ENCODE data around the gene ZPR1. TPM values are rescaled to one million over a fixed set of nuclear protein-coding genes. Genes with fewer than 3 reads are reported as not detected.

Gene ZPR1
- total RNA-seq, 1 donor from 2014 or later = 35.4 TPM

DNA sequence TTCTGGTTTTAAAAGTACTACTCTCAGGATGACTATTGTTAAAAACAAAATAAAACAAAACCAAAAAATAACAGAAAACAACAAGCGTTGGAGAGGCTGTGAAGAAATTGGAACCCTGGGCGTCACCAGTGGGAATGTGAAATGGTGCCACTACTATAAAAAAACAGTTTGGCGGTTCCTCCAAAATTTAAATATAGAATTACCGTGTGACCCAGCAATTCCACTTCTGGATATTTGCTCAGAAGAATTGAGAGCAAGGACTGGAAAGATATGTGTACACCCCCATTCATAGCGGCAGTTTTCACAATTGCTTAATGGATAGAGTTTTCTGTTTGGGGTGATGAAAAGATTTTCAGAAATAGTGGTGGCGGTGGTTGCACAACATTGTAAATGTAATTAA is 26.7 kb upstream of the ZPR1 start:
- no peak for ATAC-seq
- no peaks in the 10 kb centered on the region for H3K9me3 ChIP-seq
- H3K27me3 ChIP-seq (ENCODE audit: low read depth) = no peaks in the 10 kb centered on the region
- TF ChIP-seq, protein P1, sequence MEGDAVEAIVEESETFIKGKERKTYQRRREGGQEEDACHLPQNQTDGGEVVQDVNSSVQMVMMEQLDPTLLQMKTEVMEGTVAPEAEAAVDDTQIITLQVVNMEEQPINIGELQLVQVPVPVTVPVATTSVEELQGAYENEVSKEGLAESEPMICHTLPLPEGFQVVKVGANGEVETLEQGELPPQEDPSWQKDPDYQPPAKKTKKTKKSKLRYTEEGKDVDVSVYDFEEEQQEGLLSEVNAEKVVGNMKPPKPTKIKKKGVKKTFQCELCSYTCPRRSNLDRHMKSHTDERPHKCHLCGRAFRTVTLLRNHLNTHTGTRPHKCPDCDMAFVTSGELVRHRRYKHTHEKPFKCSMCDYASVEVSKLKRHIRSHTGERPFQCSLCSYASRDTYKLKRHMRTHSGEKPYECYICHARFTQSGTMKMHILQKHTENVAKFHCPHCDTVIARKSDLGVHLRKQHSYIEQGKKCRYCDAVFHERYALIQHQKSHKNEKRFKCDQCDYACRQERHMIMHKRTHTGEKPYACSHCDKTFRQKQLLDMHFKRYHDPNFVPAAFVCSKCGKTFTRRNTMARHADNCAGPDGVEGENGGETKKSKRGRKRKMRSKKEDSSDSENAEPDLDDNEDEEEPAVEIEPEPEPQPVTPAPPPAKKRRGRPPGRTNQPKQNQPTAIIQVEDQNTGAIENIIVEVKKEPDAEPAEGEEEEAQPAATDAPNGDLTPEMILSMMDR (IDR thresholded peaks at IDR 0.05) = no peak
- no peaks in the 10 kb centered on the region for H3K36me3 ChIP-seq
- H3K4me3 ChIP-seq = no peak overlapping the region
- intact Hi-C loops (cut with DNase I) = no loop called here
- H3K4me1 ChIP-seq = no peaks in the 10 kb centered on the region
- no peak for DNase-seq
- no peak overlapping the region for H3K27ac ChIP-seq

GRCh38 chr11:116813781-116814471 is 26.1 kb upstream of the ZPR1 start:
- H3K27me3 ChIP-seq (ENCODE audit: low read depth) = no peaks in the 10 kb centered on the region
- H3K4me1 ChIP-seq = no peaks in the 10 kb centered on the region
- intact Hi-C loops (cut with DNase I) = no loop called here
- DNase-seq (no peak), ATAC-seq (no peak)
- no peaks in the 10 kb centered on the region for H3K9me3 ChIP-seq
- no peak overlapping the region for H3K4me3 ChIP-seq
- TF ChIP-seq, protein P1 (IDR thresholded peaks at IDR 0.05) = no peak
- no peaks in the 10 kb centered on the region for H3K36me3 ChIP-seq
- no peak overlapping the region for H3K27ac ChIP-seq

- no peaks in the 10 kb centered on the region for H3K9me3 ChIP-seq
- TF ChIP-seq, protein P1 (IDR thresholded peaks at IDR 0.05) = no peak
- H3K4me3 ChIP-seq = no peak overlapping the region
- H3K36me3 ChIP-seq = no peaks in the 10 kb centered on the region
- H3K27me3 ChIP-seq (ENCODE audit: low read depth) = no peaks in the 10 kb centered on the region
- no peaks in the 10 kb centered on the region for H3K4me1 ChIP-seq
- no peak for DNase-seq
- intact Hi-C loops (cut with DNase I) = no loop called here
- H3K27ac ChIP-seq = no peak overlapping the region
- ATAC-seq = no peak
These were observed 25.3 kb upstream of the ZPR1 start for GRCh38 chr11:116813170-116813569.

DNA sequence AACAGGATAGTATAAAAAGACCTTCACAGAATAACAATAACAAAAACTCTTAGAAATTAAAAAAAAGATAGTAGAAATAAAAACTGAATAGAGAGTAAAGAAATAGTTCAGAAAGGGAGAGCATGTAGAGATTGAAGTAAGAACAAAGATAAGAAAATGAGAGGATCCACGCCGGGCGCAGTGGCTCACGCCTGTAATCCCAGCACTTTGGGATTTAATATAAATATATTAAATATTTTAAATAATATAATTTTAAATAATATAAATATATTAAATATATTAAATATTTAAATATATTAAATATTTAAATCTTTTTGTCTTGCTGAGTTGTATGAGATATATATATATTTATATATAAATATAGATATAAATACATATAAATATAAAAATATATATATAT is 24.3 kb upstream of the ZPR1 start:
- no peak for ATAC-seq
- no peaks in the 10 kb centered on the region for H3K36me3 ChIP-seq
- H3K4me3 ChIP-seq = no peak overlapping the region
- H3K27me3 ChIP-seq (ENCODE audit: low read depth) = no peaks in the 10 kb centered on the region
- H3K4me1 ChIP-seq = no peaks in the 10 kb centered on the region
- intact Hi-C loops (cut with DNase I) = no loop called here
- H3K27ac ChIP-seq = no peak overlapping the region
- DNase-seq = no peak
- TF ChIP-seq, protein P1 (IDR thresholded peaks at IDR 0.05) = no peak
- no peaks in the 10 kb centered on the region for H3K9me3 ChIP-seq

DNA sequence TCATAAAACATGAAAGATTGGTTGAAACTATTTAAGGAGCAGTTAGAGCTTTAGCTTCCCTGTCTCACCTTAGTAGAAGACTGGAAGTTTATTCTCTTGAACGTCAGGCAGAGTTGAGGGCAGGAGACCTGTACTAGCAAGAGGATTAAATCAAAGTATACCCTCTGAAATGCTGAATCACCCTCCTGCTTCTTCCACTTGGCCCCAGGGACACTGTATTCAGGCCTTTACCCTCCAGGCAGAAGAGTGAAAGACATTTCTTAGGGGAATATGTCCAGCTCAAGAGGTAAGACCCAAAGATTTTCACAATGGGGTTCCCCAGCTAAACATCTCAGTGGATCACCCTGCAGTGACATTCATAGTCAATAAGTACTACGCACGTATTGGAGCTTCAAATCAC is 23.4 kb upstream of the ZPR1 start:
- ATAC-seq (no peak), DNase-seq (no peak)
- Histone ChIP-seq H3K4me1 (no peaks in the 10 kb centered on the region), H3K36me3 (no peaks in the 10 kb centered on the region), H3K27me3 (ENCODE audit: low read depth) (no peaks in the 10 kb centered on the region), H3K4me3 (no peak overlapping the region), H3K9me3 (no peaks in the 10 kb centered on the region), H3K27ac (no peak overlapping the region)
- TF ChIP-seq, protein P1 (IDR thresholded peaks at IDR 0.05) = no peak
- intact Hi-C loops (cut with DNase I) = no loop called here
